NT2/D1 (cell line): ENCODE measurements around the gene PDGFRB.

ENCODE experiments used
- YY1 ChIP-seq: IDR thresholded peaks from 2 replicates; pipeline ENCODE4 v1.6.1; 2011; ENCODE audit not compliant: insufficient read length, insufficient read depth
- ZNF274 ChIP-seq: IDR thresholded peaks from 2 replicates; pipeline ENCODE4 v1.6.1; 2011; ENCODE audit warnings: mild to moderate bottlenecking, low read depth, low read length

DNA sequence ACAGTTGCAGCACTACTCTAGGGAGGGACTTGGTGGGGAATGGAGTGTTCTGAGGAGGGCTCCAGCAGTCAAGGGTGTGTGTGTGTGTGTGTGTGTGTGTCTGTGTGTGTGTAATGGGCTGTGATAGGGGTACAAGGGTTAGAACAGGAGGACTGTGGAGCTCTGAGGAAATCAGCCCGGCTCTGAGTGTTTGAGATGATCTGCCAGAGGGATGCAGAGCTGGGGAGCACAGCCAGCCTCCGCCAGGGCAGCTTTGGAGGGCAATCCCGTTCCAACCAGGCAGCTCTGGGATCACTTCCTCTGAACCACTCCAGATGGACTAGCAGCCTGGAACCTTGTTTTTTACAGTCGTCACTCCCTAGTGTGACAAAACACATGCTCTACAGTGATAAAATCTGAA lies 31.3 kb upstream of the PDGFRB start:
- TF ChIP-seq ZNF274 (no peak), YY1 (no peak)
